B cell (primary cell): Measurements from ENCODE around the gene PFKP. TPM values are rescaled to one million over a fixed set of nuclear protein-coding genes. Genes with fewer than 3 reads are reported as not detected.

ENCODE experiments used
- ATAC-seq: fragments of 200-7000 bp; cut with Tn5 transposase; one replicate; pipeline ENCODE4 v1.10.0; 2021; ENCODE audit warnings: low read depth, mild to moderate bottlenecking, moderate number of reproducible peaks, moderate library complexity
- CTCF ChIA-PET: fragments of 350-600 bp; sonication (Branson Sonifier 250); formaldehyde crosslinking; loops from one replicate; lab custom pipeline; 2021; ENCODE audit warnings: antibody characterized with exemption, inconsistent platforms; lab: Charles Lee
- POLR2A ChIA-PET: fragments of 350-600 bp; sonication (Branson Sonifier 250); formaldehyde crosslinking; loops from one replicate; lab custom pipeline; 2021; ENCODE audit warnings: antibody characterized with exemption; lab: Charles Lee
- DNase-seq: peaks from one replicate; pipeline ENCODE4 v3.0.0; 2013
- H2AFZ ChIP-seq: 2 replicates; pipeline ENCODE4 v1.6.1; 2012; ENCODE audit warnings: mild to moderate bottlenecking, low read depth, low read length; ENCODE audit not compliant: insufficient read depth, poor library complexity, severe bottlenecking
- H3K27ac ChIP-seq, 2 donors: 1 replicate in 1 of 2; 2 replicates in 1 of 2; pipeline ENCODE4 v1.5.1; 2012 to 2013; ENCODE audit warnings: low read length in 2 of 2, mild to moderate bottlenecking in 2 of 2, moderate library complexity in 1 of 2
- H3K27me3 ChIP-seq, 4 experiments: fragments of 200-600 bp in 1 of 4; sonication (generic) in 1 of 4; replicated peaks in 1 of 4; 1 replicate in 2 of 4; 2 replicates in 2 of 4; pipeline versions ENCODE4 v1.6.1 to v1.7.0; 2013 to 2016; ENCODE audit warnings: low read length in 3 of 4, mild to moderate bottlenecking in 2 of 4, mixed read lengths in 1 of 4, moderate library complexity in 1 of 4; ENCODE audit not compliant: insufficient read depth in 4 of 4, control insufficient read depth in 3 of 4; ENCODE audit errors: control extremely low read depth in 1 of 4
- H3K36me3 ChIP-seq, 2 experiments: replicated peaks in 1 of 2; 1 replicate in 1 of 2; 2 replicates in 1 of 2; pipeline versions ENCODE4 v1.6.1 to v1.7.1; 2013; ENCODE audit warnings: low read length in 1 of 2; ENCODE audit not compliant: insufficient read depth in 2 of 2, control insufficient read depth in 1 of 2; ENCODE audit errors: control extremely low read depth in 1 of 2, extremely low read depth in 1 of 2
- H3K4me1 ChIP-seq, 2 donors: fragments of 200-600 bp in 1 of 2; sonication (generic) in 1 of 2; 1 replicate in 1 of 2; 2 replicates in 1 of 2; pipeline versions ENCODE4 v1.5.1 to v1.6.1; 2013 to 2017; ENCODE audit warnings: low read length in 2 of 2; ENCODE audit not compliant: control insufficient read depth in 2 of 2, insufficient read depth in 2 of 2
- H3K4me2 ChIP-seq: replicated peaks from 2 replicates; pipeline ENCODE3; 2012; ENCODE audit warnings: mild to moderate bottlenecking, low read depth, low read length; ENCODE audit not compliant: poor library complexity, severe bottlenecking
- H3K4me3 ChIP-seq, 5 experiments: fragments of 200-600 bp in 1 of 5; sonication (generic) in 1 of 5; 1 replicate in 3 of 5; 2 replicates in 2 of 5; pipeline versions ENCODE4 v1.5.1 to v1.7.0; 2011 to 2016; ENCODE audit warnings: low read length in 4 of 5, mild to moderate bottlenecking in 4 of 5, low read depth in 2 of 5, control low read depth in 1 of 5, moderate library complexity in 1 of 5; ENCODE audit not compliant: insufficient read depth in 1 of 5; ENCODE audit errors: control extremely low read depth in 1 of 5, extremely low read depth in 1 of 5
- H3K79me2 ChIP-seq: fragments of 200-600 bp; sonication (generic); one replicate; pipeline ENCODE4 v1.6.0; 2016; ENCODE audit warnings: low read length; ENCODE audit not compliant: control insufficient read depth, insufficient read depth
- H3K9ac ChIP-seq: fragments of 200-600 bp; sonication (generic); 2 replicates; pipeline ENCODE4 v1.6.1; 2017; ENCODE audit warnings: mild to moderate bottlenecking, low read length, moderate library complexity
- H3K9me3 ChIP-seq, 3 donors: one replicate each; pipeline versions ENCODE4 v1.6.1 to v1.7.1; 2013; ENCODE audit warnings: low read length in 2 of 3; ENCODE audit not compliant: control insufficient read depth in 2 of 3, insufficient read depth in 1 of 3; ENCODE audit errors: control extremely low read depth in 1 of 3
- H4K20me1 ChIP-seq: 2 replicates; pipeline ENCODE4 v1.6.0; 2012; ENCODE audit warnings: mild to moderate bottlenecking, low read length; ENCODE audit not compliant: insufficient read depth, control insufficient read depth, poor library complexity, severe bottlenecking
- H3K27ac Mint-ChIP-seq: one replicate; pipeline ENCODE4 v1.8.0; 2021; ENCODE audit warnings: mixed read lengths
- H3K27me3 Mint-ChIP-seq: one replicate; pipeline ENCODE4 v1.8.0; 2021; ENCODE audit warnings: mixed read lengths
- H3K4me1 Mint-ChIP-seq: one replicate; pipeline ENCODE4 v1.8.0; 2021; ENCODE audit warnings: mixed read lengths
- H3K4me3 Mint-ChIP-seq: one replicate; pipeline ENCODE4 v1.8.0; 2021; ENCODE audit warnings: mixed read lengths
- H3K9me3 Mint-ChIP-seq: one replicate; pipeline ENCODE4 v1.8.0; 2022; ENCODE audit warnings: mixed read lengths; ENCODE audit not compliant: insufficient read depth
- EZH2 ChIP-seq: IDR thresholded peaks from 2 replicates; pipeline ENCODE4 v1.6.1; 2012; ENCODE audit warnings: borderline replicate concordance, low read depth, mild to moderate bottlenecking, moderate library complexity, low read length; ENCODE audit not compliant: insufficient read depth, poor library complexity, severe bottlenecking
- WGBS: methylation state at CpG from one replicate; pipeline ENCODE4 v1.1.5; 2013; ENCODE audit warnings: missing lambda C conversion rate; ENCODE audit not compliant: insufficient coverage; 5-methylcytosine and 5-hydroxymethylcytosine counted together
- intact Hi-C: fragments of 100-400 bp; cut with micrococcal nuclease; formaldehyde crosslinking; loops from one replicate; pipeline ENCODE4 v1.10.0; 2022
- polyA plus RNA-seq: library from polyadenylated mRNA; depleted of rRNA; stranded (reverse); fragments of >200 nt; gene quantifications from 2 replicates; pipeline ENCODE4 v1.2.3, GENCODE V29; 2012
- total RNA-seq, 2 donors: library from RNA; stranded (reverse); fragments of 120-200 nt in 1 of 2; gene quantifications; 1 replicate in 1 of 2; 2 replicates in 1 of 2; pipeline versions ENCODE4 v1.2.3 to v1.2.4, GENCODE V29; 2013 to 2022
- TF ChIP-seq, protein P1 (sequence below): fragments of 200-600 bp; IDR thresholded peaks from one replicate; pipeline ENCODE4 v1.8.0; 2022; ENCODE audit warnings: antibody characterized with exemption, mild to moderate bottlenecking

Gene PFKP
- total and polyA plus RNA-seq, 2 donors (not counting 1 experiment from before 2014, with no cell fraction given): 41.4 to 54.3 TPM

DNA sequence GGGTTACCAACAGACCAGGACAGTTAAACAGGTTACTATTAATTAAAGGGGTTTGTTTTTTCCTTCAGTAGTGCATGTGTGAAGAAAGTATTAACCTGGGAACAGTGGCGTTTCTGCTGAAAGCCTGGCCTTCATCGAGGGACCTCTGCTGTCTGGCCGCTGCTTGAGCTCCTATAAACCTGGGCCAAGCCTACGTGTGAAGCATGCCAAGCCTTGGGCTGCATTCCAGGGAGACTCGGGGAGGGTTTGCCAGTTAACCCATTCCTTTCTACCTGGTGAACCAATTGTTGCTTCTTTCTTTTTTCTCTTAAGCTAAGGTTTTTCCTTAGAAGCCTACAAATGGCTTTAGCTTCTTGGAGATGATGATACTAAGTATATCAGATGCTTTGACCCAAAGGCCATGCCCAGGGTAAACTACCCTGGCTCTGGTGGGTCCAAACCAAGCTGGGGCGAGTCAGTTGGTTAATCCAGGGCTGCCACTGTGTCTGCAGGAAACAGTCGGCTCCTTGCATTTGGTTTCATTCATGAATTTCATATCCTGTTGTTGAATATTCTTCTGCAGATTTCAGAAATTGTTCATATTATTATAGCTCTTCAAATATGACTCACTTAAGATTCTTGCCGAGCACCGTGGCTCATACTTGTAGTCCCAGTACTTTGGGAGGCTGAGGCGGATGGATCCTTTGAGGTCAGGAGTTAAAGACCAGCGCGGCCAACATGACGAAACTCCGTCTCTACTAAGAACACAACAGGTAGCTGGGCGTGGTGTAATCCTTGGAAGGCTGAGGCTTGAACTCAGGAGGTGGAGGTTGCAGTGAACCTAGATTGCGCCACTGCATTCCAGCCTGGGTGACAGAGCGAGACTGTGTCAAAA, 23.8 kb downstream of the PFKP start:
- Histone ChIP-seq H3K36me3 (peaks cover 0 to 15% of the 10 kb centered on the region in 2 experiments), H3K4me3 (no peak overlapping the region), H3K4me2 (no peak overlapping the region), H3K9ac (no peak overlapping the region), H3K4me1 (peaks cover 0 to 4% of the 10 kb centered on the region in 2 donors), H2AFZ (no peak overlapping the region), H3K27me3 (no peaks in the 10 kb centered on the region), H3K9me3 (no peaks in the 10 kb centered on the region), H4K20me1 (peaks cover 30% of the 10 kb centered on the region), H3K27ac (no peak overlapping the region), H3K79me2 (peaks cover 69% of the 10 kb centered on the region)
- H3K27ac Mint-ChIP-seq: no peak overlapping the region
- intact Hi-C loops: no loop called here
- no peaks in the 10 kb centered on the region for H3K9me3 Mint-ChIP-seq
- CTCF ChIA-PET: no interaction called here
- 87% methylated on average over 13 of the region's 17 CpGs for WGBS
- TF ChIP-seq EZH2: no peak
- TF ChIP-seq, protein P1, sequence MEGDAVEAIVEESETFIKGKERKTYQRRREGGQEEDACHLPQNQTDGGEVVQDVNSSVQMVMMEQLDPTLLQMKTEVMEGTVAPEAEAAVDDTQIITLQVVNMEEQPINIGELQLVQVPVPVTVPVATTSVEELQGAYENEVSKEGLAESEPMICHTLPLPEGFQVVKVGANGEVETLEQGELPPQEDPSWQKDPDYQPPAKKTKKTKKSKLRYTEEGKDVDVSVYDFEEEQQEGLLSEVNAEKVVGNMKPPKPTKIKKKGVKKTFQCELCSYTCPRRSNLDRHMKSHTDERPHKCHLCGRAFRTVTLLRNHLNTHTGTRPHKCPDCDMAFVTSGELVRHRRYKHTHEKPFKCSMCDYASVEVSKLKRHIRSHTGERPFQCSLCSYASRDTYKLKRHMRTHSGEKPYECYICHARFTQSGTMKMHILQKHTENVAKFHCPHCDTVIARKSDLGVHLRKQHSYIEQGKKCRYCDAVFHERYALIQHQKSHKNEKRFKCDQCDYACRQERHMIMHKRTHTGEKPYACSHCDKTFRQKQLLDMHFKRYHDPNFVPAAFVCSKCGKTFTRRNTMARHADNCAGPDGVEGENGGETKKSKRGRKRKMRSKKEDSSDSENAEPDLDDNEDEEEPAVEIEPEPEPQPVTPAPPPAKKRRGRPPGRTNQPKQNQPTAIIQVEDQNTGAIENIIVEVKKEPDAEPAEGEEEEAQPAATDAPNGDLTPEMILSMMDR: no peak
- no peak for ATAC-seq
- no peak overlapping the region for H3K4me3 Mint-ChIP-seq
- no peaks in the 10 kb centered on the region for H3K27me3 Mint-ChIP-seq
- H3K4me1 Mint-ChIP-seq: peaks cover 21% of the 10 kb centered on the region
- no peak for DNase-seq
- POLR2A ChIA-PET: no interaction called here

GRCh38 chr10:3091921-3092320, 24.6 kb downstream of the PFKP start:
- peaks cover 0 to 11% of the 10 kb centered on the region in 2 experiments for H3K36me3 ChIP-seq
- H3K4me1 Mint-ChIP-seq: peaks cover 21% of the 10 kb centered on the region
- no peak overlapping the region for H2AFZ ChIP-seq
- H4K20me1 ChIP-seq: peaks cover 30% of the 10 kb centered on the region
- no peaks in the 10 kb centered on the region for H3K27me3 Mint-ChIP-seq
- H3K4me3 ChIP-seq: no peak overlapping the region
- H3K79me2 ChIP-seq: peaks cover 67% of the 10 kb centered on the region
- no peak for TF ChIP-seq EZH2
- TF ChIP-seq, protein P1: no peak
- WGBS: 91% methylated on average over 4 of the region's 5 CpGs
- H3K27ac ChIP-seq: no peak overlapping the region
- H3K4me2 ChIP-seq: no peak overlapping the region
- no peaks in the 10 kb centered on the region for H3K9me3 Mint-ChIP-seq
- ChIA-PET CTCF (no interaction called here), POLR2A (no interaction called here)
- no peaks in the 10 kb centered on the region for H3K27me3 ChIP-seq
- intact Hi-C loops: no loop called here
- H3K4me1 ChIP-seq: peaks cover 0 to 4% of the 10 kb centered on the region in 2 donors
- no peak overlapping the region for H3K9ac ChIP-seq
- DNase-seq (no peak), ATAC-seq (no peak)
- no peaks in the 10 kb centered on the region for H3K9me3 ChIP-seq
- no peak overlapping the region for H3K4me3 Mint-ChIP-seq
- H3K27ac Mint-ChIP-seq: no peak overlapping the region
